ENCODE measurements around the gene NLRP9.

NLRP9 gene

GRCh38 chr19:55683449-55684261, 54.5 kb downstream of the NLRP9 start:
- TF ChIP-seq CTCF (IDR thresholded peaks at IDR 0.05) = no peak
- DNase-seq = no peak
- peaks cover 48 to 98% (median 93%) of the 10 kb centered on the region in 3 donors for H3K36me3 ChIP-seq
- no peak overlapping the region for H3K4me3 ChIP-seq
- H3K27ac ChIP-seq = no peak overlapping the region
- no peaks in the 10 kb centered on the region for H3K9me3 ChIP-seq
- no peaks in the 10 kb centered on the region for H3K27me3 ChIP-seq
- peaks cover 0 to 8% (median 5%) of the 10 kb centered on the region in 4 donors for H3K4me1 ChIP-seq
- intact Hi-C loops (cut with DNase I; ENCODE audit: low total_unique reads) = no loop called here

DNA sequence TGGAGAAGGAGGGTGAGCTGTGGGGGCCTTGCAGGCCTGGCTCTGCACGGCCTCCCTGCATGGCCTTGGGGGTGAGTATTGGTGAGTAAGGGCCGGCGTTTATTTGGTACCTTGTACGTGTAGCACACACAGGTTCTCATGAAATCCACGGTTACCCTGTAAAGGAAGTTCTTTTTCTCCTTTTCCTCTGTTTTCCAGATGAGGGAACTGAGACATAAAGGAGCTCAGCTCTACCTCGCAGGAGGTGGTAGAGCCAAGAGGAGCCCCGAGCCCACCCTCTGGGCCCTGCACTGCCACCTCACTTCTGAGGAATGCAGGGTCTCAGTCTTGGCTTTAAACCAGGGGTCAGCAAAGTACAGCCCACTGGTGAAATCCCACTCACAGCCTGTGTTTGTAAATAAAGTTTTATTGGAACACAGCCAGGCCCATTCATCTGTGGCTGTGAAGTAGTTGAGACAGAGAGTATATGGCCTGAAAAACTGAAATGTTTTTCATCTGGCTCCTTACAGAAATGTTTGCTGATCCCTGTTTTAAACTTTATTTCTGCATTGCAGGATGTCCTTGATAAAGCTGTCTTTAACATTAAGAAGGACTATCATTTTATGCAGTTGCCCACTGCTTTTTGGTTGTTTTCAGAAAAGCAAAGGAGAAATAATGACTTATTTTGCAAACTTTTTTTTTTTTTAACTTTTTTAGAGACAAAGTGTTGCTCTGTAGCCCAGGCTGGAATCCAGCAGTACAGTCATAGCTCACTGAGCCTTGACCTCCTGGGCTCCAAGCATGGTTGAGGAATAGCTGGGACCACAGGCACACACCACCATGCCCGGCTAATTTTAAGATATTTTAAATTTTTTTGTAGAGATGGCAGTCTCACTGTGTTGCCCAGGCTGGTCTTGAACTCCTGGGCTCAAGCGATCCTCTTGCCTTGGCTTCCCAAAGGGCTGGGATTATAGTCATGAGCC, 56.8 kb downstream of the NLRP9 start:
- Histone ChIP-seq H3K9me3 (no peaks in the 10 kb centered on the region), H3K27ac (no peak overlapping the region), H3K4me1 (peaks cover 0 to 28% (median 23%) of the 10 kb centered on the region in 4 donors), H3K27me3 (no peaks in the 10 kb centered on the region), H3K36me3 (peaks cover 45 to 90% (median 81%) of the 10 kb centered on the region in 3 donors), H3K4me3 (no peak overlapping the region)
- TF ChIP-seq CTCF (IDR thresholded peaks at IDR 0.05) = no peak
- DNase-seq = no peak
- intact Hi-C loops (cut with DNase I; ENCODE audit: low total_unique reads) = no loop called here

DNA sequence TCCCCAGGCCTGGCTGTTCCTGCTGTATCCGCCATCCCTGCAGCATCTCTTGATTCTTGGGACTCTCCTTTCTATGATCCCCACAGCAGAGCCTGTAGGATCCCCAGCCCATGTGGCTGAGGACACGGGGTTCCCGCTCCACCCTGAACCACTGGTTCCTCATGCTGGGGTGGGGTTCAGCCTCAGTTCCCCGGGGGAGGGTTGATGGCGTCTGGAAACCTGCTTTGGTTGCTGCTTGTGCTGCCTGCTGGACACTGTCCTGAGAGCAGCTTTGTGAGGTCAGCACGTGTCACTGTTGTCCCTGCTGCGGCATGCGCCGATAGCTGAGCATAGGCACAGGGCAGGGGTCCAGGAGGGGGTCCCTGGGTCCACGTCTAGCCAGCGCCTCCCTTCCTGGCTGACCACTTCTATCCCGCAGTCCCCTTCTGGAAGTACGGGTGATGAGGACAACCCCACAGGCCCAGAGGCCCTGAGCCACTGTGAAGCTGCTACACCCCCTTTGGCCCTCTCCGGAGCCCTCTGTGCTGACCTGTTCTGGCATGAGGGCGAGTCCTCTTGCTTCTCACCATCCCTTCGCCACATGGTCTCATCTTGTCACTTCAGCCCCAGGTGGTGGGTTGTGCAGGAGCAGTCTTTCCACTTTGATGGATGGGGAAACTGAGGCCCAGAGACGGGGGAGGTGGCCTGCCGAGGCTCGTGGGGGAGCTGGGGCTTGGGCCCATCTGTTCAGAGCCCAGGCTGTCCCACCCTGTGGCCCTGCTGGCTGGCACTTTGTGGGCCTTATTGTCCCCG, 57.7 kb downstream of the NLRP9 start:
- Histone ChIP-seq H3K27me3 (no peaks in the 10 kb centered on the region), H3K9me3 (no peaks in the 10 kb centered on the region), H3K36me3 (peaks cover 38 to 81% (median 72%) of the 10 kb centered on the region in 3 donors), H3K4me3 (no peak overlapping the region), H3K4me1 (peaks cover 0 to 36% (median 31%) of the 10 kb centered on the region in 4 donors), H3K27ac (no peak overlapping the region)
- no peak for TF ChIP-seq CTCF (IDR thresholded peaks at IDR 0.05)
- DNase-seq = no peak
- intact Hi-C loops (cut with DNase I; ENCODE audit: low total_unique reads) = no loop called here

GRCh38 chr19:55679343-55680257, 58.6 kb downstream of the NLRP9 start:
- no peak overlapping the region for H3K4me3 ChIP-seq
- intact Hi-C loops (cut with DNase I; ENCODE audit: low total_unique reads) = no loop called here
- no peaks in the 10 kb centered on the region for H3K9me3 ChIP-seq
- no peaks in the 10 kb centered on the region for H3K27me3 ChIP-seq
- TF ChIP-seq CTCF (IDR thresholded peaks at IDR 0.05) = no peak
- peaks cover 0 to 39% (median 32%) of the 10 kb centered on the region in 4 donors for H3K4me1 ChIP-seq
- no peak overlapping the region for H3K27ac ChIP-seq
- H3K36me3 ChIP-seq = peaks cover 29 to 72% (median 62%) of the 10 kb centered on the region in 3 donors
- no peak for DNase-seq

Data from tibial artery (tissue), 4 donors.